GM21529 (cell line): ENCODE measurements around the gene ZBTB32.

Source experiments
- ATAC-seq: cut with Tn5 transposase; IDR thresholded peaks from one replicate; pipeline ENCODE4 v1.9.1; 2021; ENCODE audit not compliant: unreplicated experiment

Gene ZBTB32

DNA sequence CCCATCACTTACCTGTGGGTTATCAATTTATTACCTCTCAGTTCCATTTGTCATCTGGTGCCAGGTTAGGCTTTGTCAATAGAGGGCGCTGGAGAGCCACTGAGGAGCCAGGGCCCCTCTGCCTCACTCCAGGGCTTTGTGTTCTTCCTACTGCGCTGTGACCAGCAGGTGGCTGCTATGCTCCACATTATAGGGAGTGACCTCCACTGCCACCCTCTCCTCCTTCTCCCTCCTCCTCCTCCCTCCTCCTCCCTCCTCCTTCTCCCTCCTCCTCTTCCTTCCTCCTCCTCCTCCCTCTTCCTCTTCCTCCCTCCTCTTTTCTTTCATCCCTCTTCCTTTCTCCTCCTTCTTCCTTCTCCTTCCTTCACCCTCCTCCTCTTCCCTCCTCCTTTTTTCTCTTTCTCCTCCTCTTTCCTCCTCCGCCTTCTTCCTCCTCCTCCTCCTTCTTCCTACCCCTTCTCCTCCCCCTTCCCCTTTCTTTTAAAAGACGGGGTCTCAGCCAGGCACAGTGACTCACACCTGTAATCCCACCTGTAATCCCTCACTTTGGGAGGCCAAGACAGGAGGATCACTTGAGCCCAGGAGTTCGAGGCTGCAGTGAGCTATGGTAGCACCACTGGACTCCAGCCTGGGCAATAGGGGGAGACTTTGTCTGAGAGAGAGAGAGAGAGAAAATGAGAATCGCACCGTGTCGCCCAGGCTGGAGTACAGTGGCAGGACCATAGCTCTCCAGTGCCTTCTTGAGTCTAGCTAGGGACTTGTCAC is 10.3 kb upstream of the ZBTB32 start:
- ATAC-seq, result peak; percentile 75

DNA sequence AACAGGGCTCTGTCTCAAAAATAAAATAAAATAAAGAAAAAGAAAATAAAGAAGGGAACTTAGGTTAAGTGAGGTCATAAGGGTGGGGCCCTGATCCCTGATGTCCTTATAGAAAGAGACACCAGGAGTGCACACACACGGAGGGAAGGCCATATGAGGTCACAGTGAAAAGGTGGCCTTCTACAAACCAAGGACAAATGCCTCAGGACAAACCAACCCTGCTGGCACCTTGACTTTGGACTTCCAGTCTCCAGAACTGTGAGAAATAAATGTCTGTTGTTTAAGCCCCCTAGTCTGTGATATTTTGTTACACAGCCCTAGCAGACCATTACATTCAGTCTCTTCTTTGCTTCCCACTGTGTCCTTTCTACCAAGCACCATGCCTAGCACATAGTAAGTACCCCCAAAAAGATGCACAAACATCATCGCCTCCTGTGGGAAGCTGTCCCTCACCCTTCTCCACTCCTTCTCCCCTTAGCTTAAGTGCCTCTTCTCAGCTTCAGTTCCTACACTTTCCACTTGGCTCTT is 8.4 kb upstream of the ZBTB32 start:
- ATAC-seq, result no peak

DNA sequence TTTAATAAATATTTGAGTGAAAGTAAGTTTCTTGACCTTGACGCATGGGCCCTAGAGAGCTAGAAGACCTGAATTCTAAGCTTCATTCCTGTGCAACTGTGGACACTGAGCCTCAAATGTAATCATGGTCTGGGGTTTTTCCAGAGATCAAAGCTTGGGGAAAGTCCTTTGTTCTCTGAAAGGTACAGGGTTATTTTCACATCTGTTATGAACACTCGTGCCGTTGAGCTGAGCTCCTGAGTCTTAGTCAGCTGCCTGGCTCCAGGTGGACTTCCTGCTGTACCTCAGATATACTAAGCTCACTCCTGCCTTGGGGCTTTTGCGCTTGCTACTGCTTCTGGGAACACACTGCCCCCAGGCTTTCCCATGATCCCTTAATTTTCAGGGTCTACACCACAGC is 7.5 kb upstream of the ZBTB32 start:
- ATAC-seq, result no peak

DNA sequence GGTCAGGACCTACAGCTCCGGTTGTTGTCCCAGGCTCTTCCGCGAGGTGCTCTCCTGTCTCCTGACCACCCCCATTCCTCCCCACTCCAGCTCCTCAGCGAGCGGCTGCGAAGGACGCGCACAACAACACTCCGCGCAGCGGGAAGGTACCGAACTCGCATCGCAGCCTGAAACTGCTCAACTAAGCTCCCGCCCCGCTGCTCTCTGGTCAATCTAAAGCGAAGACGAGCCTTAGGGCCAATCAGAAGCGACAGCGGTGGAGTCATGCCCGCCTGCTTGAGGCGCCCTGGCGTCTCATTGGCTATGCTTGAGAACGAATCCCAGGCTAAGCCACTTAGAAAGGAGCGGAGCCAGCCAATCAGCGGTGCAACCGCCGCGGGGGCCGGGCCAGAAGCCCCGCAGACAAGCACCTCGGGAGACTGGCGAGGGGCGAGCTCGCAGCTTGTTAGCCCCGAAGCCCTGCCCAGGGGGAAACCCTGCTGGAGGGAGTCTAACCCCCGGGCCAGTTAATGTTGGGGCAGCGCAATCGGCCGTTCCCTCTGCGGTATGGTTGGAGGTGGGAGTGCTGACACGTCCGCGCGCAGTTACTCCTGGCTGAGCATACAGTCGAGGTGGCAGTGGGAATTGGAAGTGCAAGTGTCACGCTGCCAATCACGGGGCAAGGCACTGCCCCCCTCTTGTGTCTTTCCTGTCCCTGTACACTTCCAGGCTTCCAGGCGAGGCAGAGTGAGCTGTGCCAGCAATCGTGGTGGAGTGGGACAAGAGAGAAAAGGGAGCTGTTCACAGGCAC is 1.9 kb upstream of the ZBTB32 start:
- peak; percentile 93 for ATAC-seq

DNA sequence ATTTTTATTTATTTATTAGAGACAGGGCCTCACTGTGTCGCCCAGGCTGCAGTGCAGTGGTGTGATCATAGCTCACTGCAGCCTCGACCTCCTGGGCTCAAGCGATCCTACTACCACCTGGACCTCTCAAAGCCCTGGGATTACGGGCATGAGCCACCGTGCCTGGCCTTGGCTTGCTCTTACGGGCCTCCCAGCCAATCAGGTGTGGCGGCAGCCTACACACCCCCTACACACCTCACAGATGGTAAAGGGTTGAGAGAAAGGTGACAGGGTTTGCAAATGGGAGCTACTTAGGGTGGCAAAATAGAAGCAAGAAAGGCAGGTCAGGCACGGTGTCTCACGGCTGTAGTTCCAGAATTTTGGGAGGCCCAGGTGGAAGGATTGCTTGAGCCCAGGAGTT is 1.0 kb upstream of the ZBTB32 start:
- ATAC-seq, result no peak

DNA sequence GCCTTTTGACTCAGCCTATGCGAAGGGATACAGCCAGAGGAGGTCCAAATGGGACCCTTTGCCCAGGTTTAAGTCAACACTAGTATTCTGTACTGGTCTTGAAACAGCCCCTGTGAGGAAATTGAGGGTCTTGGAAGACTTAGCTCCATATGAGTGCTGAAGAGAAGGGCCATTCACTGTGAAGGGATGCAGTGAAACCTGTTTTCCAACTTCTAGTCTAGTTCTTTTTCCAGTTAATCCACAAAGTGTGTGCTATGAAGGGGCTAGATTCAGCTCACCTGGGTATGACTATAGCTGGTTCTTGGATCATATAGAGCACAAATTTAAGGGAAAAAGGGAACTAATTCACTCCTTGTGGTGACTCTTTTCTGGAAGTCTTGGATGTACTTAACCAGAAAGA is 4.0 kb downstream of the ZBTB32 start:
- no peak for ATAC-seq

DNA sequence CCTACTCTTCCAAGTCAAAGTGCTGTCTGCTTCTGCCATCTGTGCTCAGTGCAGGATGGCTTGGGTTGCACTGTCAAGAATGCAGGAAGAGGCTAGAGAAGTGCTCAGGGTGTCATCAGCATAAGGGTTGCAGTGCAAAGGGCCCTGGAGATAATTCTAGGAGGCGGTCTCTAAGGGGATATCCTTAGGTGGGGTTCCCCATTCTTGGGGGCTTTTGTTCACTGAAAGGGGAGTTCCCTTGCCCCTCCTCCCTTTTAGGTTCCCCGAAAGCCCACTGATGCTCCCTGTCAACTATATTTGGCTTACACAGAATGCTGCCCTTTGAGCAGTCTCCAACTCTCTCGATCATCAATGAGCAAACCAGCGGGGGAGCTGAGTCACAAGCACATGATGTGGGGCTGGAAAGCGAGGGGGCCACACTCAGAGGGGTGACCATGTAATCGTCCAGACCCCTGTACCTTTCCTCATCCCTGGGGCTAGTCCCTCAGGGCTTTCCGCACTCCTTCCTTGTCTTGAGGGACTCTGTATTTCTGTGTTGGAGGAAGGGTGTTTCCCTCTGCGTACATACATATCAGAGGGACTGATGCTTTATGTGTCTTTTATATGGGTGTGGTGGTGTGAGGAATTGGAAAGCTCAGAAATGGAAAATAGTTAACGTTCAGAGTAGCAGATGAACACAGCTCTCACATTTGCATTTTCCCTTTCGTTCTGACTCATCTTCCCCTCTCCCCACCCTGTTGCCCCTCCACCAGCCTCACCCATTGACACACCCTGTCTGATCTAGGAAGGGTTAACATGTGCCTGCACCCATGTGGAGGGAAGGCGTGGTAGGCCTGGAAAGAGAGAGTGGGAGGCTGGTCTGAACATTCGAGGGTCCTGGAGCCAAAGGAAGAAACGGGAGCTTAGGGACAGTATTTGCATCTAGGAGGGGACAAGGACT is 6.7 kb downstream of the ZBTB32 start:
- peak; percentile 37 for ATAC-seq

DNA sequence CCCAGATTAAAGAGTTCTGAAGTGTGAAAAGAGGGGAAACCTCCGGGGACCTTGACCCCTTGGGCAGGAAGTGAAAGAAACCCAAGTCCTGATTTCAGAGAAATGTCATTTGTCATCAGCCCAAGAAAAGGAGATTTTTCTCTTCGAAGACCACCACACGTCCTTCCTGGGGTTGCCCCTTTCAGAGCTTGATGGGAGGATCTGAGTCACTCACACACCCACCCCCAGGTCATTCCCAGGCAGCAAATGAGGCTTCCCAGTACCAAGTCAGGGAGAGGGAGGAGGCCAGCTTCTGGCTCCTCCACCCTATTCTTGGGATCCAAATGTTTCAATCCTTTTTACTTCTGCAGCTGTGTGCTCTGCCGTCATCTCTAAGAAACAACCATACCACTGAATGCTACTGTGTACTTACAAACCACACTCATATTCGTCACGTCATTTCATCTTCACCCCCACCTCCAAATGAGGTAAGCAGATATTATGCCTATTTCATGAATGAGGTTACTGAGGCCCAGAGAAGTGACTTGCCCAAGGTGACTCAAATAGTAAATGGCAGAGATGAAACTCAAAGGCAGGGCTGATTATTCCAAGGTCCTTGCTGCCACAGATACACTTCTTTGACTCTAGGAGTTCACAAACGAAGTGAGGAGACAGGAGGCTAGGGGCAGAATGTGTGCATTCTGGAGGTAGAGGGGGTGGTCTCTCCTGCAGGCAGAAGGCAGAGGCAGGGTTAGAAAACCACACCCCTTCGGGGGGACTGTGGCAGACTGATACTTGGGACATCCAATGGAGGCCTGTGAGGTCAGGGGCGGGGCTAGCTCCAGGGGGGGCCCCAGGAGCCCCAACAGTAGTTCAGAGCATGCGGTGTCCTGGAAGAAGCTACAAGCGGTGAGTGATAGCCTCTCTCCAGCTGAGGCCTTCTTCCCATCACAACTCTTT is 8.5 kb downstream of the ZBTB32 start:
- ATAC-seq, result no peak

DNA sequence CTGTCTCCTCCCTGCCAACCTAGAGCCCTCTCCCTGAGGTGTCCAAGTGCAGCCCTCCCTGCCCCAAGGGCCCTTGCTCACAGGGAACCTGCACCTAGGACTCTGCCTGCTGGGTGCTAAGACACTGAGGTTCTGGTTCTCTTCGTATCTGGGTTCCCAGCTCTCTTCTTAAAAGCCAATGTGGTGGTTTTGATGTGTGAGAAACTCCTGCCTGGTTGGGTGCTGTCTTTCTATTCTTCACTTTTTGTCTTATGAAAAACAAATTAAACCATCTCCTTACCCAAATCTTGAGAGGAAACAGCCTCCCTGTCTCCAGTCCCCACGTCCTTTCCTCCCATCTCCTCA is 9.1 kb downstream of the ZBTB32 start:
- no peak for ATAC-seq

DNA sequence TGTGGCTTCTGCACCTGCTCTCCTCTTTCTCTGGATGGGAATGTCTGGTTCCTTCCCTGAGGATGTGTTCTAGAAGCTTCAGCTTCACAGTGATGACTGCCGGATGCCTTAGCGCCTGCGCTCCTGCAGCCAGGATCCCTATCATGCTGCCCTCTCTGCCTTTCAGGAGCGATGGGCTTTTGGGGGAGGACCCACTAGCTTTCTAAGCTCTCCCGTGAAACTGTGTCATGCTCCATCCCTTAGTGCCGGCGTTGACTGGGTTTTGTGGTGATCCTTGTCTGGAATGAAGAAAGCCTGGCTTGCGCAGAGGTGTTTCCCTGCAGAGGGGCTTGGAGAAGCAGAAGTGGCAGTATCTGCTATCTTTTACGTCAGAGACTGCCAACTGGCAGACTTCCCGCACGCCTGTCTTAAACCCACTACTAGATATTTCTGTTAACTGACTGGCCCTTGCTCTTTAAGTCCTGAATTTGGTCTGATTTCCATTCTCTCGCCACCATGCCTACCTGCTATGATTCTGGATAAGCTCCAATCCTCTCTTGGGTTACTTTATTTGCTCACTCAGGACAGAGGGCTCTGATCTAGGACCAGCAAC is 9.6 kb downstream of the ZBTB32 start:
- ATAC-seq, result no peak

DNA sequence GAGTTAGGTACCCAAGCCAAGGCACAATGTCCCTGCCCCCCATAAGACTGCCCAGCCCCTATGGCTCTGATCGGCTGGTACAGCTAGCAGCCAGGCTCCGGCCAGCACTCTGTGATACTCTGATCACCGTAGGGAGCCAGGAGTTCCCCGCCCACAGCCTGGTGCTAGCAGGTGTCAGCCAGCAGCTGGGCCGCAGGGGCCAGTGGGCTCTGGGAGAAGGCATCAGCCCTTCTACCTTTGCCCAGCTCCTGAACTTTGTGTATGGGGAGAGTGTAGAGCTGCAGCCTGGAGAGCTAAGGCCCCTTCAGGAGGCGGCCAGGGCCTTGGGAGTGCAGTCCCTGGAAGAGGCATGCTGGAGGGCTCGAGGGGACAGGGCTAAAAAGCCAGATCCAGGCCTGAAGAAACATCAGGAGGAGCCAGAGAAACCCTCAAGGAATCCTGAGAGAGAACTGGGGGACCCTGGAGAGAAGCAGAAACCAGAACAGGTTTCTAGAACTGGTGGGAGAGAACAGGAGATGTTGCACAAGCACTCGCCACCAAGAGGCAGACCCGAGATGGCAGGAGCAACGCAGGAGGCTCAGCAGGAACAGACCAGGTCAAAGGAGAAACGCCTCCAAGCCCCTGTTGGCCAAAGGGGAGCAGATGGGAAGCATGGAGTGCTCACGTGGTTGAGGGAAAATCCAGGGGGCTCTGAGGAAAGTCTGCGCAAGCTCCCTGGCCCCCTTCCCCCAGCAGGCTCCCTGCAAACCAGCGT is 10.4 kb downstream of the ZBTB32 start:
- ATAC-seq, result no peak

DNA sequence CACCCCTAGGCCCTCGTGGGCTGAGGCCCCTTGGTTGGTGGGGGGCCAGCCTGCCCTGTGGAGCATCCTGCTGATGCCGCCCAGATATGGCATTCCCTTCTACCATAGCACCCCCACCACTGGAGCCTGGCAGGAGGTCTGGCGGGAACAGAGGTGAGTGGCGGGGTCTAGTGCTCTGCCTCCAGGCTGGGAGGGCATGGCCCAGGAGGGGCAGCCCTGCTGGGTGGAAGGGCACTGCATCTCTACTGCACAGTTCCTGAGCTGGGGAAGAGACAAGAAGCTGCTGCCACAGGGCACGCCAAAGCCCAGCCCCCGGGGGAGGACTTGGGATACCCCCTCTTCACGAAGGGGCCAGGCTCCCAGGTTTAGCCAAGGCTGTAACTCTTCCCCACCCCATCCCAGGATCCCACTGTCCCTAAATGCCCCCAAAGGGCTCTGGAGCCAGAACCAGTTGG is 11.0 kb downstream of the ZBTB32 start:
- ATAC-seq, result no peak

DNA sequence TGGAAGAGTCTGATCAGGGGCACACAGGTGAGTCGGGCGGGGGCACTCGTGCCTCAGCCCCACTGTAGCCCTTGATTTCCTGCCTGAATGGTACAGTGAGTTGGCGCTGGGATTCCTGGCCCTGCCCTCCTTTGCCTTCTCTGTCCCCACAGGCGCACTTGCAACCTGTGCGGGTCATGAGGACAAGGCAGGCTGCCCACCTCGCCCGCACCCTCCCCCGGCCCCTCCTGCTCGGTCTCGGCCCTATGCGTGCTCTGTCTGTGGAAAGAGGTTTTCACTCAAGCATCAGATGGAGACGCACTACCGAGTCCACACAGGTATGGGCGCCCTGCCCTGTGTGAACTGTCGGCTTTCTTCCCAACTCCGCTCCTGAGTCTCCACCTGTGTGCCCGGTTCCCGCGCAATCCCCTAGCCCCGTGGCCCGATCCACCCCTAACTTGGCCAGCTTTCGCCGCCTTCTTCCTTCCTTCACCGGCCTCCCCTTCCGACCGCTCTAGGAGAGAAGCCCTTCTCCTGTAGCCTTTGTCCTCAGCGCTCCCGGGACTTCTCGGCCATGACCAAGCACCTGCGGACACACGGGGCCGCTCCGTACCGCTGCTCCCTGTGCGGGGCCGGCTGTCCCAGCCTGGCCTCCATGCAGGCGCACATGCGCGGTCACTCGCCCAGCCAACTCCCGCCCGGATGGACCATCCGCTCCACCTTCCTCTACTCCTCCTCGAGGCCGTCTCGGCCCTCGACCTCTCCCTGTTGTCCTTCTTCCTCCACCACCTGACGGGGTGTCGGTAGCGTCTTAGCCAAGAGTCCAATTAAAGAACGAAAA is 11.8 kb downstream of the ZBTB32 start:
- no peak for ATAC-seq

DNA sequence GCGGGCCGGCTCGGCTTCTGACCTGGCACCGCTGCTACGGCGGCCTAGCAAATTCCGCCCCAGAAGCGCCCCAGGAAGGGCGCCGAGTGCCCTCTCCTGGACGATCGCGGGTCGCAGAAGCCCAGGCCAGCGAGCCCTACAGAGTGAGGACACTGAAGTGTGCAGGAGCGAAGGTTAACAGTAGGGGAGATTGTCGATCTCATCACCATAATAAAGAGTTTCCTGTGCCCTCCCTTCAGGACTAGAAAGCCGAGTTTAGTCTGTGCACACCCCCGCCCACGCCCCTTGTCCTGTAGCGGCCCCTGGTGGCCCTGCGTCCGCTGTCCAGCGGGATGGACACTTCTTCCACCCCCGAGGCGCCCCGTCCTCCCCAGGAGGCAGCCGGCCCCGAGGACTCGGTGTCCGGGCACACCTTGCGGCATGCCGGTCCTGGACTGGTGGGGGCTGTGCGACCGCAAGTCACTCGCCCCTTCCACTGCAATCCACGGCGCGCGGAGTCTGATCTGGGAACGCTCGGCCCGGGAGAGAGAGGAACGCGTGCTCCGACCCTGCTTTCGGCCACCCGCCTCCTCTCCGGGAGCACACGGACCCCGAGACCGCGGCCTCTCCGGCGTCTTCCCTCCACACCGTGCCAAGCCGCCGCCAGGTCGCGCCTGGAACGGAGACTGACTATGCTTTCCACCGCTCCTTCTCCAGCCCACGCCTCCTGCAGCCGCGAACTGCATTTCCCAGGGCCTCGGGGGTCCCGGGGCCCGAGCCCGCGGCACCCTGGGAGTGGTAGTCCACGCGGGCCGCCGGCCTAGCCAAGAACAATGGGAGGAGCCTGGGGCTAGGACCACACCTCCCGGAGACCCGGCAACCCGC is 12.7 kb downstream of the ZBTB32 start:
- peak; percentile 53 for ATAC-seq

DNA sequence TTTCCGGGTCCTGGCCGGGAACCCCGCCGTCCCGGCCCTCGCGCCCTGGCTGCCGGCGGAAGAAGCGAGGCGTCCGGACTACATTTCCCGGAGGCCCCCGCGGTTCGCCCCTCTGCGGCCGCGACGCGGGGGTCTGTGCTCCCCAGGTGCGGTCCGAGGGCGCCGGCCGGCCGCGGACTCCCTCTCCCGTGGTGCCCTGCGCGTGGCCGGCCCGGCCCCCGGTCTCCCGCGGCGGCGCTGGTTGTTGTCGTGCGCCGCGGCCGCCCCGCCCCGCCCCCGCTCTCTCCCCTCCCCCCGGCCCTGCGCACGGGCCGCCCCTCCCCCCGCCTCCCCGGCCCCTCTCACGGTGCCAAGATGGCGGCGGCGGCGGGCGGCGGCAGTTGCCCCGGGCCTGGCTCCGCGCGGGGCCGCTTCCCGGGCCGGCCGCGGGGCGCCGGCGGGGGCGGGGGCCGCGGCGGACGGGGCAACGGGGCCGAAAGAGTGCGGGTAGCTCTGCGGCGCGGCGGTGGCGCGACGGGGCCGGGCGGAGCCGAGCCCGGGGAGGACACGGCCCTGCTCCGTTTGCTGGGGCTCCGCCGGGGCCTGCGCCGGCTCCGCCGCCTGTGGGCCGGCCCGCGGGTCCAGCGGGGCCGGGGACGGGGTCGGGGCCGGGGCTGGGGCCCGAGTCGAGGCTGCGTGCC is 13.4 kb downstream of the ZBTB32 start, which contains the start of gene KMT2B:
Gene KMT2B, plus strand, starts transcription at position 339 of the 680 bp plus-strand sequence. Its CDS starts 16 bp downstream, at position 355.
- no peak for ATAC-seq

DNA sequence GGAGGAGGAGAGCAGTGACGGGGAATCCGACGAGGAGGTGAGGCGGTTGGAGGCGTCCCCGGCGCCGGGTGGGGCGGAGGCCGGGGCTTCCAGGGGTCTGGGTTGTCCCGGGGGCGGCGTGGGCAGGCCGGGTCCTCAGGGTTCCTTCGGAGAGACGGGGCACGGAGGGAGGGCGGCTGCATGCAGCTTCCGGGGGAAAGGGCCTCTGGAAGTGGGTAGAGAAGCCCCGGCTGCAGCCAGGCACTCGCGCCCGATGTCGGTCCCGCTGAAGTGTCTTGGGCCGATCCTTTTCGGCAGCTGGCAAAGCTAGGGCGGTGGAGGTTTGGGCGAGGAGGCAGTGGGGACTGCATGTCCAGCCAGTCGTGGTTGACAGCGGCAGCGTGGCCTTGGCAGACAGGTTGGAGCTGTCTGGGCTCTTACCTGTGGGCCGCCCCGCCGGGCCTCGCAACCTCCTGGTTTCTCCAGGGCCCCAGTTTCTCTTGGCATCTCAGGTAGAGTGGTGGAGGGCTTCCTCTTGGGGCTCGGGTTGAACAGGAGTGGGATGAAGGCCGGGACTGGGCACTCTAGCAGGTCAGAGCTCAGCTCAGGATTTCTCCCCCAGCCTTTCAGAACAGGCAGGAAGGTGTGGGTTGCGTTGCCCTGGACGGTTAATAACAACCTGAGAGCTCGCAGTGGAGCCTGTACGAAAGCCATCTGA is 14.1 kb downstream of the ZBTB32 start:
- ATAC-seq, result no peak
